Measurements from ENCODE around the gene ZNF888.

Gene ZNF888

GRCh38 chr19:52922841-52923777, at the start of gene ZNF888:
ZNF888 (minus strand) TSS chr19:52923428; CDS start chr19:52917873, 5,555 bp downstream.
- Histone ChIP-seq H3K36me3 (ENCODE audit: insufficient read depth, low read length) (peaks cover 6% of the 10 kb centered on the region), H3K4me1 (ENCODE audit: insufficient read depth, low read length) (no peaks in the 10 kb centered on the region), H2AFZ (ENCODE audit: low read depth, low read length) (peak within 1 kb of the TSS; percentile 89), H3K9me3 (ENCODE audit: low read length) (peaks cover 2% of the 10 kb centered on the region), H3K27me3 (ENCODE audit: insufficient read depth, low read length) (no peaks in the 10 kb centered on the region), H3K4me3 (ENCODE audit: low read length) (peak within 1 kb of the TSS; percentile 65)

- peaks cover 4% of the 10 kb centered on the region for H3K4me1 ChIP-seq (ENCODE audit: insufficient read depth, low read length)
- H3K36me3 ChIP-seq (ENCODE audit: insufficient read depth, low read length): peaks cover 18% of the 10 kb centered on the region
- H3K4me3 ChIP-seq (ENCODE audit: low read length): no peak overlapping the region
- H2AFZ ChIP-seq (ENCODE audit: low read depth, low read length): no peak overlapping the region
- H3K27me3 ChIP-seq (ENCODE audit: insufficient read depth, low read length): no peaks in the 10 kb centered on the region
- H3K9me3 ChIP-seq (ENCODE audit: low read length): peaks cover 27% of the 10 kb centered on the region
Observed at GRCh38 chr19:52967772-52968171, 44.5 kb upstream of the ZNF888 start.

GRCh38 chr19:52963247-52963618, 40.0 kb upstream of the ZNF888 start:
- H3K36me3 ChIP-seq (ENCODE audit: insufficient read depth, low read length): peaks cover 6% of the 10 kb centered on the region
- H3K4me1 ChIP-seq (ENCODE audit: insufficient read depth, low read length): peaks cover 14% of the 10 kb centered on the region
- H2AFZ ChIP-seq (ENCODE audit: low read depth, low read length): peak overlapping the region; percentile 95
- peak overlapping the region; percentile 62 for H3K4me3 ChIP-seq (ENCODE audit: low read length)
- no peaks in the 10 kb centered on the region for H3K27me3 ChIP-seq (ENCODE audit: insufficient read depth, low read length)
- H3K9me3 ChIP-seq (ENCODE audit: low read length): peaks cover 28% of the 10 kb centered on the region

- Histone ChIP-seq H3K36me3 (ENCODE audit: insufficient read depth, low read length) (peaks cover 9% of the 10 kb centered on the region), H3K9me3 (ENCODE audit: low read length) (peaks cover 31% of the 10 kb centered on the region), H3K4me1 (ENCODE audit: insufficient read depth, low read length) (peaks cover 14% of the 10 kb centered on the region), H3K4me3 (ENCODE audit: low read length) (peak within 1 kb of the TSS; percentile 62), H2AFZ (ENCODE audit: low read depth, low read length) (peak within 1 kb of the TSS; percentile 95), H3K27me3 (ENCODE audit: insufficient read depth, low read length) (no peaks in the 10 kb centered on the region)
Observed at GRCh38 chr19:52962394-52963246, 39.4 kb upstream of the ZNF888 start, which contains the start of gene ZNF816. ZNF816 (minus strand) TSS chr19:52962881; CDS start chr19:52956089, 6,792 bp downstream.

- Histone ChIP-seq H3K27me3 (ENCODE audit: insufficient read depth, low read length) (no peaks in the 10 kb centered on the region), H3K4me3 (ENCODE audit: low read length) (peak overlapping the region; percentile 62), H3K4me1 (ENCODE audit: insufficient read depth, low read length) (peaks cover 14% of the 10 kb centered on the region), H3K36me3 (ENCODE audit: insufficient read depth, low read length) (peaks cover 12% of the 10 kb centered on the region), H2AFZ (ENCODE audit: low read depth, low read length) (peak overlapping the region; percentile 95), H3K9me3 (ENCODE audit: low read length) (peaks cover 31% of the 10 kb centered on the region)
Observed at GRCh38 chr19:52961981-52962380, 38.8 kb upstream of the ZNF888 start.

GRCh38 chr19:52959613-52960295, 36.5 kb upstream of the ZNF888 start:
- H3K27me3 ChIP-seq (ENCODE audit: insufficient read depth, low read length): no peaks in the 10 kb centered on the region
- peaks cover 34% of the 10 kb centered on the region for H3K36me3 ChIP-seq (ENCODE audit: insufficient read depth, low read length)
- peaks cover 14% of the 10 kb centered on the region for H3K4me1 ChIP-seq (ENCODE audit: insufficient read depth, low read length)
- H3K9me3 ChIP-seq (ENCODE audit: low read length): peaks cover 43% of the 10 kb centered on the region
- H3K4me3 ChIP-seq (ENCODE audit: low read length): no peak overlapping the region
- no peak overlapping the region for H2AFZ ChIP-seq (ENCODE audit: low read depth, low read length)

GRCh38 chr19:52957591-52957990, 34.4 kb upstream of the ZNF888 start:
- no peaks in the 10 kb centered on the region for H3K27me3 ChIP-seq (ENCODE audit: insufficient read depth, low read length)
- H3K36me3 ChIP-seq (ENCODE audit: insufficient read depth, low read length): peaks cover 52% of the 10 kb centered on the region
- H2AFZ ChIP-seq (ENCODE audit: low read depth, low read length): no peak overlapping the region
- H3K9me3 ChIP-seq (ENCODE audit: low read length): peaks cover 59% of the 10 kb centered on the region
- H3K4me3 ChIP-seq (ENCODE audit: low read length): no peak overlapping the region
- H3K4me1 ChIP-seq (ENCODE audit: insufficient read depth, low read length): peaks cover 9% of the 10 kb centered on the region

- H3K9me3 ChIP-seq (ENCODE audit: low read length): peaks cover 66% of the 10 kb centered on the region
- H3K27me3 ChIP-seq (ENCODE audit: insufficient read depth, low read length): no peaks in the 10 kb centered on the region
- H3K36me3 ChIP-seq (ENCODE audit: insufficient read depth, low read length): peaks cover 58% of the 10 kb centered on the region
- no peak overlapping the region for H2AFZ ChIP-seq (ENCODE audit: low read depth, low read length)
- peaks cover 6% of the 10 kb centered on the region for H3K4me1 ChIP-seq (ENCODE audit: insufficient read depth, low read length)
- H3K4me3 ChIP-seq (ENCODE audit: low read length): no peak overlapping the region
Observed at GRCh38 chr19:52956917-52957316, 33.7 kb upstream of the ZNF888 start.

- H3K4me1 ChIP-seq (ENCODE audit: insufficient read depth, low read length): no peaks in the 10 kb centered on the region
- H3K36me3 ChIP-seq (ENCODE audit: insufficient read depth, low read length): peaks cover 52% of the 10 kb centered on the region
- no peaks in the 10 kb centered on the region for H3K27me3 ChIP-seq (ENCODE audit: insufficient read depth, low read length)
- H2AFZ ChIP-seq (ENCODE audit: low read depth, low read length): no peak overlapping the region
- no peak overlapping the region for H3K4me3 ChIP-seq (ENCODE audit: low read length)
- H3K9me3 ChIP-seq (ENCODE audit: low read length): peaks cover 59% of the 10 kb centered on the region
Observed at GRCh38 chr19:52949422-52949821, 26.2 kb upstream of the ZNF888 start.

- no peak overlapping the region for H3K4me3 ChIP-seq (ENCODE audit: low read length)
- H3K4me1 ChIP-seq (ENCODE audit: insufficient read depth, low read length): no peaks in the 10 kb centered on the region
- peaks cover 50% of the 10 kb centered on the region for H3K9me3 ChIP-seq (ENCODE audit: low read length)
- H3K36me3 ChIP-seq (ENCODE audit: insufficient read depth, low read length): peaks cover 44% of the 10 kb centered on the region
- H3K27me3 ChIP-seq (ENCODE audit: insufficient read depth, low read length): no peaks in the 10 kb centered on the region
- H2AFZ ChIP-seq (ENCODE audit: low read depth, low read length): no peak overlapping the region
Observed at GRCh38 chr19:52948025-52948770, 25.0 kb upstream of the ZNF888 start.

- H3K9me3 ChIP-seq (ENCODE audit: low read length): peaks cover 35% of the 10 kb centered on the region
- H3K36me3 ChIP-seq (ENCODE audit: insufficient read depth, low read length): peaks cover 28% of the 10 kb centered on the region
- no peak overlapping the region for H2AFZ ChIP-seq (ENCODE audit: low read depth, low read length)
- H3K4me3 ChIP-seq (ENCODE audit: low read length): no peak overlapping the region
- H3K27me3 ChIP-seq (ENCODE audit: insufficient read depth, low read length): no peaks in the 10 kb centered on the region
- peaks cover 4% of the 10 kb centered on the region for H3K4me1 ChIP-seq (ENCODE audit: insufficient read depth, low read length)
Observed at GRCh38 chr19:52946322-52947310, 23.4 kb upstream of the ZNF888 start.

Measured in neuron (in vitro differentiated cells).